ENCODE measurements around the gene BMI1.
A peak's percentile ranks its signal among the peaks of the same experiment; 100 is the strongest.

BMI1 gene

GRCh38 chr10:22319980-22320558 lies 830 bp upstream of the BMI1 start:
- no peak for DNase-seq (ENCODE audit: low spot score)

DNA sequence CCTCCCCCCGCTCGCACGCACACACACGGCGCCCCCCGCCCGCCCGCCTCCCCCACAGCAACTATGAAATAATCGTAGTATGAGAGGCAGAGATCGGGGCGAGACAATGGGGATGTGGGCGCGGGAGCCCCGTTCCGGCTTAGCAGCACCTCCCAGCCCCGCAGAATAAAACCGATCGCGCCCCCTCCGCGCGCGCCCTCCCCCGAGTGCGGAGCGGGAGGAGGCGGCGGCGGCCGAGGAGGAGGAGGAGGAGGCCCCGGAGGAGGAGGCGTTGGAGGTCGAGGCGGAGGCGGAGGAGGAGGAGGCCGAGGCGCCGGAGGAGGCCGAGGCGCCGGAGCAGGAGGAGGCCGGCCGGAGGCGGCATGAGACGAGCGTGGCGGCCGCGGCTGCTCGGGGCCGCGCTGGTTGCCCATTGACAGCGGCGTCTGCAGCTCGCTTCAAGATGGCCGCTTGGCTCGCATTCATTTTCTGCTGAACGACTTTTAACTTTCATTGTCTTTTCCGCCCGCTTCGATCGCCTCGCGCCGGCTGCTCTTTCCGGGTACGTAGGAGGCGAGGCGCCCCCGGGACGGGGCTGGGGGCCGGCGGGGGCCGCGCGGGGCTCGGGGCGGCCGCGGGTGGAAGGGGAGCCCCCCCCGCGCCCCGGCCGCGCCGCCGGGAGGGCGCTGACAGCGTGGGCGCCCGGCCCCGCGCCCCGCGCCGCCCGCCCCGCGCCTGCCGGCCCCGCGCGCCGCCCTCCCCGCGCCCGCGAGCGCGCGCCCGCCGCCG lies 441 bp downstream of the BMI1 start:
- peak; percentile 80 for DNase-seq (ENCODE audit: low spot score)

- peak; percentile 13 for DNase-seq (ENCODE audit: low spot score)
These were observed 1.2 kb downstream of the BMI1 start for GRCh38 chr10:22321924-22322640.

GRCh38 chr10:22322641-22323160 lies 1.8 kb downstream of the BMI1 start:
- DNase-seq (ENCODE audit: low spot score): no peak

DNA sequence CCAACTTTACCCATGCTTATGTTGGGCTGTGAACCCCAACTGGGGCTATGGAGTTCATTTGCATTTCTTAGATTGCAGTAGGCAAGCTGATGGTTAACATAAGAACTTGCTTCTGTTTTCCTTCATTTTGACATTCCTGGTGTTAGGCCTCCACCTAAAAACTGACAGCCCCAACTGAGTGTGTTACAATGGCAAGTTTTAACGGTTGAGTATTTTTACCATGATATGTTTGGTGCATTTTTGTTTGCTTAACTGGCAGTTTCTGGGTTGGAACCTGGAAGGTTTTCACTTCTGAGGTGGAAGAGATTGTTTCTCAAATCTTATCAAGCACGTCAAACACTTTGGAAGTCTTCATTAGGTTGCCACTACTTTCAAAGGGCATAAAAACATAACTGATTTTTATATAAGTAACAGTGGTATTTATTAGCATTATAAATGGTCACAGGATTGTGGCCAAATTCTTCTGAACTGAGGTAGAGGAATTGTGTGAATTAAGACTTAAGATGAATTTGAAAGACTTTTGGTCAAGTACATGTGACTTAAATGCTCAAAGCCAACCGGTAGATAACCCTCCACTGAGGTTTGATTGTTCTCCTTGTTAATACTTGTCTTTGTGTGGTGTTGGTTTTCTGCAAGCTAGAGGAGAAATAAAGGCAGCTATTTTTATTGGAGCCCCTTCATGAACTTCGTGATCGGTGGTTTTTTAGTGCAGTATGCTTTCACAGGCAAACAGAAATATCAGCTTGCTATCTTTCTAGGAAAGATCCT lies 2.8 kb downstream of the BMI1 start:
- DNase-seq (ENCODE audit: low spot score): no peak

- no peak for DNase-seq (ENCODE audit: low spot score)
These were observed 3.5 kb downstream of the BMI1 start for GRCh38 chr10:22324413-22324812.

DNA sequence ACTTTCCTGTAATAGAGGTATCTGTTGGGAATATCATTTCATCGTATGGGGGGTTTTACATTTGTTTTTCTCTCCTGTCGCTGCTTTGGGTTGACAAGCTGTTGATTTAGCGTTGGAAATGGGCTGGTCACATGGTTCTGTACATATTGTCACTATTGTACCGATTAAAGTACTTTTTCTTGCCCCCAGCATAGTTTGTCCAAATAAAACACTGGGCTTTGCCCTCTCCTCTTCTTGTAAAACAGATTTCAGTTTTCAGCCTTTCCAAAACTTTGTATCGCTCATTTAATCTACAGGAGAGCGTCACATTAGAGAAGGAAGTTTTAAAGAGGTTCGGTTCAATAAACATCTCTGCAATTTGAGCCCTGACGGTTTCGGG lies 4.0 kb downstream of the BMI1 start:
- no peak for DNase-seq (ENCODE audit: low spot score)

GRCh38 chr10:22325272-22326144 lies 4.6 kb downstream of the BMI1 start:
- peak; percentile 92 for DNase-seq (ENCODE audit: low spot score)

DNA sequence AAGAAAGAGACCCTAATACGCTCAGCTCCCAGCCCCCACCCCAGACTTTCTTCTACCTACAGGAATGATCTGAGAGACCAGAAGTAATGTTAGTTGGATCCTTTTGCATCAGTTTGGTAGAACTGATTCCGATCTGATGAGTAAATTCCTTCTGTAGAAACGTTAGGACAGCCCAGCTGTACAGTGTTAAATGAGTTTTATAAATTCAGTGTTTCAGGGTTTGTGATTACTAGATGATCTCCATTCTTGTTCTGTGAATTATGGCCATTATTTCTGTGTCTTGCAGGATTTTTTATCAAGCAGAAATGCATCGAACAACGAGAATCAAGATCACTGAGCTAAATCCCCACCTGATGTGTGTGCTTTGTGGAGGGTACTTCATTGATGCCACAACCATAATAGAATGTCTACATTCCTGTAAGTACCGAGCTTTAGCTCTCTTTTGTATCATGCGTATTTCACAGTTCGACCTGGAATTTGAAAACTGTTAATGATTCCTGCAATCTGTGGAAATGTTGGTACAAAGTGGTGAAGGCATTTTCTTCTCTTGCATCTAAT lies 5.3 kb downstream of the BMI1 start:
- DNase-seq (ENCODE audit: low spot score): no peak

GRCh38 chr10:22329150-22329549 lies 8.3 kb downstream of the BMI1 start:
- DNase-seq (ENCODE audit: low spot score): no peak

DNA sequence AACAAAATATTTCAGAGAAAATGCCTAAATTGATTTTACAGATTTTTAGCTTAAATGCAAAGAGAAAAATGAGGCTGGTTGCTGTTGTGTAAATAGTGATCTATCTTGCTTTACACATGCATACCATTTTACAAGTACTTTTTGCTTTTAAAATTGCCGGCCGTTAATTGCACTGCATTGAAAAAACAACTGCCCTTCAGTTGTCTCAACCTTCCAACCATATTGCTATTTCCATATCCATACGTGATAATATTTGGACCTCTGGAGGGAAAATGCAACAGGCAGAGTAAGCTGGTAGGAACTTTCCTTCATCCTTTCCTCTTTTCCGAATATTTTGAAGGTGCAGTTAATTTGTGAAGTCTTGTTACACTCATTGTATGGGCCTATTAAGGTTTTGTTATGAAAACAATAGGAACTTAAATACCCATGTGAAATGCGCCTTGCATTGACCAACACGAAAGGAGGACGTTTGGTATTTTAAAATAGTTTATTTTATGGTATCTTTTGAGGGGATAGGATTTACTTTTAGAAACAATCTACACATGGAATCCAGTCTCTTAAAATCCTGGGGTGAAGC lies 11.3 kb downstream of the BMI1 start:
- DNase-seq (ENCODE audit: low spot score): no peak

- DNase-seq (ENCODE audit: low spot score): no peak
These were observed 12.5 kb downstream of the BMI1 start for GRCh38 chr10:22333167-22333974.

DNA sequence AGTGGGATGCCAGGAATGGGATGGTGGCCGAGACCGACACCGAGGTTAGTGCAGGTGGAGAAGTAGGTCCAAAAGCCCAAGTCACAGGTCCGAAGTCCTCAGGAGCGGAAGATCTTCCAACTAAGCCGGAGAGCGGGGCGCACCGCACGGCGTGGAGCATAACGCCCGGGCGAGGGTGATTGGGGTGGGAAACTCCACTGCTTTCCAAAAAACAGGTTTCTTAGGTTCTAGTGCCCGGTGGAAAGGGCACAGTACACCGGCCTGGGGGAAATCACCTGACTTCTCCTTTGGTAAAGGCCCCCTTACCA lies 13.0 kb downstream of the BMI1 start:
- no peak for DNase-seq (ENCODE audit: low spot score)

- DNase-seq (ENCODE audit: low spot score): no peak
These were observed 13.7 kb downstream of the BMI1 start for GRCh38 chr10:22334414-22335172.

- DNase-seq (ENCODE audit: low spot score): peak; percentile 71
These were observed 14.5 kb downstream of the BMI1 start for GRCh38 chr10:22335173-22335933.

DNA sequence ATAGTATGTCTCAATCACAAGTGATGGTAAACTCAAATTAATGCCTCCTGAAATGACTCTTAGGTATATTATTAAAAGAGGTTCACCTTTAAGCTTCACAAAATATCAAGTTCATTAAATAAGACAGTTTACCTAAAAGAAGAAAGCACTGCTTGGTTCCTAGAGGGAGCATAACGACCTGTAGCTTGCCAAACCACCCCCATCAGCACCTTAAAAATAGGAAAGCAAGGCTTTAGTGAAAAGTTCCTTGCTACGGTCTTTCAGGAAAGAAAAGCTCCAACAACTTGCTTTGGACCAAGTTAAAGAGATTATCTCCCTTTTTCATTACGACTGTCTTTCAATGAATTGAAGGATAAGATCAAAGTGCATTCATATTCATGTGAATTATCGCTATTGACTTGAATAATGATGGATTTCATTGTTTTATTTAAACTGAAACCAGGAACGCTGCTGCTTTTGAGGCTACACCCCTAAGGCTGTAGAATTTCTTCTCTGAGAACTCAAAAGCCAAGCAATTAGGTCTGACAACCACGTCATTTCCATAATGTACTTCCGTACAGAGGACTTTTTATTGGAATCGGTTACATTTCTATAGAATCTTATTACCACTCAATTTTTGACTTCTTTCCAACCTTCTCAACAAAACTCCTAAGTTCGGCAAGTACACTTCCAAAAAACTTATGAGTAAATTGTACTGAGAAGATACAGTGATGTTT lies 17.4 kb downstream of the BMI1 start:
- no peak for DNase-seq (ENCODE audit: low spot score)

- DNase-seq (ENCODE audit: low spot score): no peak
These were observed 18.0 kb downstream of the BMI1 start for GRCh38 chr10:22338931-22339330.
